ENCODE results near the gene CDC42EP3.

The CDC42EP3 gene

DNA sequence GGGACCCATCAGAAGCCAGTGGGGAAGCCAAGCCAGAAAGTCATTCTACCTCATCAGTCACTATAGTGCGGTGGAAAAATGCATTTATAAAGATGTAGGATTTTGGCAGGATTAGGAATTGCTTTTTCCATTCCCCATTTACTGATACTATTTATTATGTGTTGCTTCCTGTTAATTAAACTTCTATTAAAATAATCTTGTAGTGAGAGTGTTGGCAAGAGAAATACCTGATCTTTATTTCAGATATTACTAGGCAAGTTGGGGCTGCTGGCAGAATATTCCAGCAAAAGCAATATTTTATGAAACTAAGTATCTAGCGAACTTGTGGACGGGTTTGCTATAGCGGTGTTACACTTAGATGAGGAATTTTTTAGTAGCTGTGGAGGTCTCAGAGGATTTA lies 23.9 kb upstream of the CDC42EP3 start:
- DNase-seq (ENCODE audit: low read depth): no peak
- H3K4me3 ChIP-seq (ENCODE audit: low read length): no peak overlapping the region
- TF ChIP-seq, protein P1, sequence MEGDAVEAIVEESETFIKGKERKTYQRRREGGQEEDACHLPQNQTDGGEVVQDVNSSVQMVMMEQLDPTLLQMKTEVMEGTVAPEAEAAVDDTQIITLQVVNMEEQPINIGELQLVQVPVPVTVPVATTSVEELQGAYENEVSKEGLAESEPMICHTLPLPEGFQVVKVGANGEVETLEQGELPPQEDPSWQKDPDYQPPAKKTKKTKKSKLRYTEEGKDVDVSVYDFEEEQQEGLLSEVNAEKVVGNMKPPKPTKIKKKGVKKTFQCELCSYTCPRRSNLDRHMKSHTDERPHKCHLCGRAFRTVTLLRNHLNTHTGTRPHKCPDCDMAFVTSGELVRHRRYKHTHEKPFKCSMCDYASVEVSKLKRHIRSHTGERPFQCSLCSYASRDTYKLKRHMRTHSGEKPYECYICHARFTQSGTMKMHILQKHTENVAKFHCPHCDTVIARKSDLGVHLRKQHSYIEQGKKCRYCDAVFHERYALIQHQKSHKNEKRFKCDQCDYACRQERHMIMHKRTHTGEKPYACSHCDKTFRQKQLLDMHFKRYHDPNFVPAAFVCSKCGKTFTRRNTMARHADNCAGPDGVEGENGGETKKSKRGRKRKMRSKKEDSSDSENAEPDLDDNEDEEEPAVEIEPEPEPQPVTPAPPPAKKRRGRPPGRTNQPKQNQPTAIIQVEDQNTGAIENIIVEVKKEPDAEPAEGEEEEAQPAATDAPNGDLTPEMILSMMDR (conservative IDR thresholded peaks at IDR 0.05; ENCODE audit: low read depth, low read length): no peak

DNA sequence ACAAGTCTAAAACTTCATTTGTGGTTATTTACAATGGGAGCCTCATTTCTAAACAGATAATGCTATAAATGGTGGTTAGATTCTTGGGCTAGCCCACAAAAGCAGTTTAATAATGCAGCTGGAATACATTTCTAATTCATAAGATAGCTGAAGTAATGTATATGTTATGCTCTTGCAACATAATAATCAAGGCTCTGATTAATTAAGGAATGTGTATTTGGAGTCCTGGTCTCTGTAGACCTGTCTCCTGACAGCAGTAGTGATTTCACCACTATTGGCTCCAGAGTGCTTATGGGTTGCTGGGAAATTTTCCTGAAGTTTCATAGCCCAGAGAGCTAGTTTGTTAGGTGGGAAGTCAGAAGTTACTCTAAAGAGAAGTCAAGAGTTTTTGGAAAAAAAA lies 21.3 kb upstream of the CDC42EP3 start:
- no peak for DNase-seq (ENCODE audit: low read depth)
- TF ChIP-seq, protein P1 (conservative IDR thresholded peaks at IDR 0.05; ENCODE audit: low read depth, low read length): no peak
- H3K4me3 ChIP-seq (ENCODE audit: low read length): no peak overlapping the region

DNA sequence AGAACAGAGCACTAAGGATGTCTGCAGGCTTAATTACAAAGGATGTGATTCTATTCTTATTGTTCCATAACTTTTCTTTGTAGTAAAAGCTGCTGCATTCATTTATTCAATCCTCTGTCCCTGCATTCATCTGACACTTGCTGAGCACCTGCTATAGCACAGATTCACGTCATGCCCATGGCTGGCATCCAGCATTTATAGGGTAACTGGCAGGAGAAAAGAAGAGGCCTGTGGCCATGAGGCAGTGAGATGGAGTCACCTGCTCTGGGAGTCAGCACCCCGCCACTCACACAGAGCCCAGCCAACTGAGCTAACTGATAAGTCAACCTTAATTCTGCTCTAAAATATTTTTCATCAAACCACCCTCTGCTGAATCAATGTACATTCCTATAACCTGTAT lies 18.3 kb upstream of the CDC42EP3 start:
- TF ChIP-seq, protein P1 (conservative IDR thresholded peaks at IDR 0.05; ENCODE audit: low read depth, low read length): no peak
- no peak overlapping the region for H3K4me3 ChIP-seq (ENCODE audit: low read length)
- DNase-seq (ENCODE audit: low read depth): peak; percentile 71

DNA sequence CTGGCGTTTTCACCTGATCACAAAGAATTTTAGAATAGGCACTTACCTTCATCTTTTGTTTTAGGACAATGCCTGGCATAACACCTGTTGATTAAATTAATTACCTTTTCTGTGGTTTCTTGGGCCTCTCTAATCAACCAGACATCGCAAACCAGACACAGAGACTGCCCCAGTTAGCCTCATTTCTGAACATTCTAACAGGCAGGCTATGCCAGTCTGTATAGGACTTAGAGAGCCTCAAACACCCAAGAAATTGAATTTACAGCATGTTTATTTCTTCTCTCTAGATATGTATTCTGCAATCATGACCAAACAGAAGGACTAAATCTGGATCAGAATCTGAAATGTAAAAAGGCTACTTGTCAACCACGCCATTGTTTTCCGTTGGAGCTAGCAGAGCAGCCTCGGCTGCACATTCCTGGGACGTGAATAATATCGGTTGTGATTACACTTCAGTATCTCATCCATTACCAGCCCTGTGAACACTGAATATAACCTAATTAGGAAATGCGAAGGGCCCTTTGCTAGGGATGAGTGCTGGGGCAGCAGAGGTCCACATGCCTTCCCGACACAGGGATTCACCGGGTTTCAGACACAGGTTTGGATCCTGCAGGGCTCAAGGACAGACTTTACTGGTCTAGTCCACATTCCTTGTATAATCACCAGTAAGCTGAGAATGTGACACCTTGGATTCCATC lies 17.5 kb upstream of the CDC42EP3 start:
- H3K4me3 ChIP-seq (ENCODE audit: low read length): no peak overlapping the region
- DNase-seq (ENCODE audit: low read depth): peak; percentile 87
- TF ChIP-seq, protein P1 (conservative IDR thresholded peaks at IDR 0.05; ENCODE audit: low read depth, low read length): no peak

DNA sequence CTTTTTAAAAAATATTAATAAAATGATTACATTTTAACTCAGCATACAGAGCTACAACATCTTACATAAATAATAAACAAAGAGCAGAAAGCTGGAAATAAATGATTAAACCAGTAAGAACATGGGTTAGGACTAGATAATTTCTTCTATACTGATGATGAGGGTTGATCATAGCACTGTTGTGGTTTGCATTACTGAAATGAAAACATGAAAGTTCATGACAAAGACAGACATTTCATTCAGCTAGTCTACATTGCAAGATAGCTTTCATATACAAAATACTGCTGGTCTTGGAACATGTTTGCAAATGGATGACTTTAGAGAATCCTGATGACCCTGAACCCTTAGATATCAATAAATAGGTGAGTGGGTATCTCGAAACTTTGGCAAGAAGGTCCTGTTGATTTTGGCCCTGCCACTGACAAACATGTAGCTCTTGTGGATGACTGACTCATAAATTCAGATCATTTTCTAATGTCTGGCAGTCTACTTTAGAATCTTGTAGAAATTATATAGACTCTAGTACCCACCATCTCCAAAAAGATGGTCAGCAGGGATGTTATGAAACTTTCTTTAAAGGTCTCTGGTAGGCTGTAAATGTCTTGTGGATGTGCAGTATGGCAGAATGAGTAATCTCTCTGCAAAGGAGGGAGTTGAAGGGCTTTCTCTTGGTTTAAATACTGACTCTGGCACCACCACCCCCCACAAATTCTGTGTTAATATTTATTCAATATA lies 15.5 kb upstream of the CDC42EP3 start:
- H3K4me3 ChIP-seq (ENCODE audit: low read length): no peak overlapping the region
- TF ChIP-seq, protein P1 (conservative IDR thresholded peaks at IDR 0.05; ENCODE audit: low read depth, low read length): no peak
- no peak for DNase-seq (ENCODE audit: low read depth)

DNA sequence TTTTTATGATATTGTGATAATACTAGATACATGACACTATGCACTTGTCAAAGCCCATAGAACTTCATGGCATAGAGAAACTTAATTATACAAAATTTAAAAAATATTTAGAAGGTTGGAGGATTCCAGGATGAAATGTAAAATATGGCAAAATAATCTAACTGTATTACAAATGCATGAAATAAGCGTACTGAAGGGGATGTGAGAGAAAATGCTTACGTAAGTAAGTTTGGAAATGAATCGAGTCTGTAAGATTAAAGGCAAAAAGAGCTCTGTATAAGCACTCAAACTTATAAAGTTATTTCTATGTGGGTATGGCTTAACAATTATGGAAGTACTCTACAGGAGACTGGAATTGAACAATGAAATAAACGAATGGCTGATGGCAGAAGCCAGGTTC lies 13.4 kb upstream of the CDC42EP3 start:
- no peak for DNase-seq (ENCODE audit: low read depth)
- no peak overlapping the region for H3K4me3 ChIP-seq (ENCODE audit: low read length)
- TF ChIP-seq, protein P1 (conservative IDR thresholded peaks at IDR 0.05; ENCODE audit: low read depth, low read length): no peak
